Activated T-cell treated with anti-CD3 and anti-CD28 coated beads, Interleukin-2, amount 50 U/mL, for 72 hours (primary cell): ENCODE results near the gene UMAD1. TPM values are rescaled to one million over a fixed set of nuclear protein-coding genes. Genes with fewer than 3 reads are reported as not detected.

Experiments
- ATAC-seq, 2 donors: fragments of 150-1000 bp; cut with Tn5 transposase; replicated peaks in 1 of 2; 2 replicates each; pipeline ENCODE4 v1.10.0; 2021; ENCODE audit warnings: moderate library complexity in 2 of 2, mild to moderate bottlenecking in 1 of 2
- DNase-seq, 2 donors: peaks; one replicate each; pipeline ENCODE4 v3.0.0; 2021 to 2022; ENCODE audit warnings: mixed read lengths in 1 of 2
- H3K27ac Mint-ChIP-seq: one replicate; pipeline ENCODE4 v1.8.0; 2022; ENCODE audit warnings: mild to moderate bottlenecking, moderate library complexity, mixed read lengths
- H3K27me3 Mint-ChIP-seq: one replicate; pipeline ENCODE4 v1.8.0; 2022; ENCODE audit warnings: low read depth, mixed read lengths
- H3K36me3 Mint-ChIP-seq, 2 donors: one replicate each; pipeline ENCODE4 v1.8.0; 2022; ENCODE audit warnings: mixed read lengths in 2 of 2, mild to moderate bottlenecking in 1 of 2; ENCODE audit not compliant: insufficient read depth in 2 of 2
- H3K4me1 Mint-ChIP-seq: one replicate; pipeline ENCODE4 v1.8.0; 2022; ENCODE audit warnings: low read depth, mixed read lengths
- H3K4me3 Mint-ChIP-seq, 2 donors: one replicate each; pipeline ENCODE4 v1.8.0; 2022; ENCODE audit warnings: mild to moderate bottlenecking in 2 of 2, mixed read lengths in 2 of 2, moderate library complexity in 2 of 2
- H3K9me3 Mint-ChIP-seq, 2 donors: one replicate each; pipeline ENCODE4 v1.8.0; 2022; ENCODE audit warnings: mixed read lengths in 2 of 2
- total RNA-seq, 2 donors: library from RNA; stranded (reverse); gene quantifications; one replicate each; pipeline ENCODE4 v1.2.3, GENCODE V29; 2022

Gene UMAD1
- total RNA-seq, 2 donors from 2014 or later = 23.7 to 31.4 TPM

DNA sequence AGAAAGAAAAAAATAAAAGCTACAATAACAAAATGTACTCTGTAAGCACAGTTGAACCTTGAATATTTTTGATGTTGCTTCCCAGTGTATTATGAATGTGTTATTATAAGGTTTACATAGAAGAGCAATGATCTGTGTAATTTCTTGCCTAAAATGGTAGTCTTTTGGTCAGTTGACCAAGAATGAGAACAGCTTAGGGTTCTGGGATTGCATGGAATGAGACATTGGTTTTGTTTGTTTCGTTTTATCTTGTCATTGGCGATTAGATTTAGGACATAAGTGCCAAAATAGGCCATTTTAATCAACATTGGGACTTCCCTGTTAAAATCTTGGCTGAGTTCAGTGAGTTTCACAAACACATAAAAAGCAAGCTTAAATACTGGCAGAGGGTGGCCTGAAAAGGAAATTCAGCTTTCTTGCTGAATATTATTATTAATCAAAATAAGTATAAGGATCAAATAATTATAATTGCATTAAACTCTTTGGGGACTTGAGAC is 278.9 kb downstream of the UMAD1 start:
- H3K4me3 Mint-ChIP-seq = no peak overlapping the region
- ATAC-seq (peak in 1 of 2 donors; percentile 39), DNase-seq (no peak)
- peaks cover 39% of the 10 kb centered on the region for H3K4me1 Mint-ChIP-seq
- H3K27me3 Mint-ChIP-seq = no peaks in the 10 kb centered on the region
- H3K9me3 Mint-ChIP-seq = no peaks in the 10 kb centered on the region
- peaks cover 0 to 2% of the 10 kb centered on the region in 2 donors for H3K36me3 Mint-ChIP-seq
- H3K27ac Mint-ChIP-seq = no peak overlapping the region

DNA sequence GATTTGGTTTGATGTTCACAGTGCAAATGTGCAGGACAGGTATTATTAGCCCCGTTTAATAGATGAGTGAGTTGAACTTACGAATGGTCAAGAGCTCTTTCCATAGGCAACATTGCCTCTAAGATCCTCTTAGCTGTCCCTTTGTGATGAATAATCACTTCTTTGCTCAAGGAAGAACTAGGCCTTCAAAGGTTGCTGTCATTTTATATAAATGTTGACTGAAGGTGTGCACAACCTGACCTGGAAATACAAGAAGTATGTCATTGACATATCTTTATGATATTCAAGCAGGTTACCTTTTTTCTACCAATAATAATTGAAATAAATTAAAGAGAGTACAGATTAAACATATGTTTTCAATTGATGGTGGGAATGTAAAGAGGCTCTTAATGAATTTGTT is 279.5 kb downstream of the UMAD1 start:
- DNase-seq (no peak), ATAC-seq (no peak)
- Mint-ChIP-seq H3K4me3 (no peak overlapping the region), H3K36me3 (peaks cover 0 to 2% of the 10 kb centered on the region in 2 donors), H3K4me1 (peaks cover 42% of the 10 kb centered on the region), H3K9me3 (no peaks in the 10 kb centered on the region), H3K27me3 (no peaks in the 10 kb centered on the region), H3K27ac (no peak overlapping the region)

DNA sequence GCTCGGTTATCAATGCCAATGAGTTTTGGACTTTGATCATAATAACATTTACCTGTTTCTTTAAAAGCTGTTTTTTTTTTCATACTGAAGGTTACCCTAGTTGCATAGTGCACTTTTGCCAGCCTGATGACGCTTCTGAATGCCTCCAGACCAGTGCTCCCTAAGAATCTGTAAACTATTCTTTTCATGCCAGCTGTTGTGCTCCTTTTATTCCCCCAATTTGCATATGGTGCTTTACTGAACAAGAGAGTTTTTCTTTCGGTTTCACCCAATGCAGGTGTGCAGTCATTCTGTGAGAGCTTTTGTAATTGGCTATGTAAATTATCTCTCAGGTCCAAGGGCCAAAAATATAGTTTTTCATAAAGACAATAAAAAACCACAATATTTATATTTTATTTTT is 279.9 kb downstream of the UMAD1 start:
- H3K4me1 Mint-ChIP-seq = peaks cover 42% of the 10 kb centered on the region
- no peaks in the 10 kb centered on the region for H3K9me3 Mint-ChIP-seq
- no peak overlapping the region for H3K27ac Mint-ChIP-seq
- ATAC-seq (peak; percentile 92 to 97), DNase-seq (peak; percentile 8 to 12)
- H3K4me3 Mint-ChIP-seq = peak overlapping the region; percentile 30 to 48
- H3K36me3 Mint-ChIP-seq = peaks cover 0 to 2% of the 10 kb centered on the region in 2 donors
- no peaks in the 10 kb centered on the region for H3K27me3 Mint-ChIP-seq

DNA sequence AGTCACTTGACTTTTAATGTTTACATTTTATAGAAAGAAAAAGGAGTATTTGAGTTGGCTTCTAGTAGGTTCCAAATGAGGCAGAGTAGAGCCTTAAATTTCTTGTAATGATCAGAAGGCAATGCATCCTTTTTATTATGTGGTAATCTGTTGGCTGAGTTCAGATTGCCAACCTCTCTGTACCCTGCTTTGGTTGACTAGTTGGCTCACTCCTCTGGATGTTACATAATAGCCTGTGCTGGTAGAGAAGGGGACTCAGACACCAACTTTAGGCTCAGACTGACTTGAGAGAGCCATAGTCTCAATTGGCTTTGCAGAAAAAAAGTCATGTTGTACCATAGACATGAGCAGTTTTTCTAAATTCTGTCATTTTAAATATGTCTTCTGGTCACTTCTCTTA is 281.3 kb downstream of the UMAD1 start:
- Mint-ChIP-seq H3K27me3 (no peaks in the 10 kb centered on the region), H3K4me1 (peaks cover 42% of the 10 kb centered on the region), H3K36me3 (no peaks in the 10 kb centered on the region), H3K9me3 (no peaks in the 10 kb centered on the region), H3K27ac (no peak overlapping the region), H3K4me3 (no peak overlapping the region)
- ATAC-seq (no peak), DNase-seq (no peak)

DNA sequence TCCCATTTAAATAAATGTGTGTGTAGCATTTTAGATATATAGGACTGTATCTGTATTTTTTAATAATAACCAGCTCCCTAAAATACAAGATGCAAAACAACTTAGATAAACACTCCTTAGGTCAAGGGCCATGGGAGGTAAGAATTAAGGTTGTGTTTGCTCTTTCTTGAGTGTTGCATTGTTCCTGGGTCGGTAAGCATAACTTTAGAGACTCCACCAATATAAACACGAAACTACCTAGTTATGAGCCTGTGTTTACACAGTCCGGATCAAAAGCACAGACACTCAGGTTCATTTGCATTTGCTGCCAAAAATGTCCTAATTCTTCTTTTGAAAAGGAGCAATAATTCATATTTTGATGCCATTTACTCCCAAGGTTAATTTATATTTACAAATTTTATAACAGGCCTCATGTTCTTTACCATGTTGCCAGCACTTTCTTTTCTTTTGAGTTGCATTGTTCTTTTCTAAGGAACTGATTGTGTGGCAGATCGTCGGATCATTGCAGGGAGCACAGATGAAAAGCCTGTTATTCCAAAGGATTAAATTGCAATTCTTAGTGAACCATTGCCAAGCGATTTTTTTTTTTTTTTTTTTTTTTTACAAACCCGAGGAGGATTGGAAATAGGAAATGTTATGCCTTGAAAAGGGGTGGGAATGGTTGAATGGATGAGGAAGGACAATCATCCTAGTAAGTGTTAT is 282.3 kb downstream of the UMAD1 start:
- no peak overlapping the region for H3K4me3 Mint-ChIP-seq
- H3K9me3 Mint-ChIP-seq = no peaks in the 10 kb centered on the region
- H3K27me3 Mint-ChIP-seq = no peaks in the 10 kb centered on the region
- H3K36me3 Mint-ChIP-seq = no peaks in the 10 kb centered on the region
- no peak overlapping the region for H3K27ac Mint-ChIP-seq
- no peak for ATAC-seq
- H3K4me1 Mint-ChIP-seq = peaks cover 42% of the 10 kb centered on the region
- DNase-seq = no peak

DNA sequence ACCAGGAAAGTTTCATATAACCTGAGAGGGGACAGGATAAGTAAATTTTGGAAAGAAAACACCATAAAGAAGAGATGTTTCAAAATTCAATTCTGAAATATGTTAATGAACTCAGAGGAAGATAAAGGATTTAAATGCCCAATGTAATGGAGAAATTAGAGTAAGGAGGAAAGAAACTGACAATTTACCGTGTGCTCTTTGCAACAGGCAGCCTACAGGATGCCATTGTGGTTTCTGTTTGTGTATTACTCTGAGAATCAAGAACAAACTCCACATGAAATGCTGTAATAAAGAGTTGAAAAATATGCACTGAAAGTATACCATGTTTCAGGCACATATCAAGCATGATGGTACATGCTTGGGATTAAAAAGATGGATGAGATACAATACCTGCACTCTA is 283.3 kb downstream of the UMAD1 start:
- Mint-ChIP-seq H3K27me3 (no peaks in the 10 kb centered on the region), H3K9me3 (no peaks in the 10 kb centered on the region), H3K4me3 (peak overlapping the region in 1 of 2 donors; percentile 23), H3K36me3 (no peaks in the 10 kb centered on the region), H3K4me1 (peaks cover 42% of the 10 kb centered on the region), H3K27ac (no peak overlapping the region)
- ATAC-seq (no peak), DNase-seq (no peak)

DNA sequence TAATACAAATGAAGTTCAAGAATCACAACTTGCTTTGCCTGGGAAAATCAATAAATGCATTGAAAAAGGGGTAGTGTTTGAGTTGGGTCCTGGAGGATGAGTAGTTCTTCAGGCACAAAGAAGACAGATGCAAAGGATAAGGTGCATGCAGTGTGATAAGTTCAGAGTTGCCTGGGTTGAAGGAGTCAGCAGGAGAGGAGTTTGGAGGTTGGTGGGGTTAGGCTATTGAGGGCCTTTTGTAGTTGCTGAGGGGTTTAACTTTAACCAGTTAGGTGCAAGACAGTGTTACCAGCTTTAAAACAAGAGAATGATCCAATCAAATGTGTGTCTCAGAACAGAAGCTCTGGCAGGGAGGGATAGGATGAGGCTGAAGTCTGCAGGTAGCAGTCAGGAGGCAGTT is 283.8 kb downstream of the UMAD1 start:
- Mint-ChIP-seq H3K9me3 (no peaks in the 10 kb centered on the region), H3K4me1 (peaks cover 42% of the 10 kb centered on the region), H3K27ac (no peak overlapping the region), H3K4me3 (no peak overlapping the region), H3K36me3 (no peaks in the 10 kb centered on the region), H3K27me3 (no peaks in the 10 kb centered on the region)
- DNase-seq (no peak), ATAC-seq (no peak)

Other genes with a start within 250 kb of the UMAD1 start
- under 1 TPM; 0.16 to 0.29 TPM for gene COL28A1, start 104.9 kb upstream of the UMAD1 start, total RNA-seq
- 10 to 100 TPM; 49.5 to 60.7 TPM for gene MIOS, start 73.9 kb upstream of the UMAD1 start, total RNA-seq
- gene RPA3, start 77.9 kb downstream of the UMAD1 start, total RNA-seq = 100 to 1,000 TPM; 101 to 103 TPM